Osteoblast (primary cell): ENCODE data around the gene LRRK1. TPM values are rescaled to one million over a fixed set of nuclear protein-coding genes. Genes with fewer than 3 reads are reported as not detected.

Source experiments
- DNase-seq: peaks from one replicate; pipeline ENCODE4 v3.0.0; 2011; ENCODE audit warnings: low spot score, mixed read lengths; ENCODE audit not compliant: insufficient read length; ENCODE audit errors: missing footprints
- H2AFZ ChIP-seq: 2 replicates; pipeline ENCODE4 v1.6.0; 2011; ENCODE audit warnings: mild to moderate bottlenecking, low read length
- H3K27ac ChIP-seq: 2 replicates; pipeline ENCODE4 v1.5.1; 2011; ENCODE audit warnings: mild to moderate bottlenecking, low read depth, low read length, moderate library complexity
- H3K27me3 ChIP-seq: 2 replicates; pipeline ENCODE4 v1.6.0; 2012; ENCODE audit warnings: mild to moderate bottlenecking, control low read depth, inconsistent platforms, low read length, moderate library complexity; ENCODE audit not compliant: insufficient read depth
- H3K36me3 ChIP-seq: 2 replicates; pipeline ENCODE4 v1.5.1; 2011; ENCODE audit warnings: mild to moderate bottlenecking, low read length, control low read depth, moderate library complexity; ENCODE audit not compliant: insufficient read depth
- H3K4me1 ChIP-seq: 2 replicates; pipeline ENCODE4 v1.5.1; 2011; ENCODE audit warnings: mild to moderate bottlenecking, low read length, control low read depth, moderate library complexity; ENCODE audit not compliant: insufficient read depth
- H3K4me2 ChIP-seq: 2 replicates; pipeline ENCODE4 v1.6.0; 2011; ENCODE audit warnings: mild to moderate bottlenecking, low read length; ENCODE audit not compliant: insufficient read depth
- H3K4me3 ChIP-seq: fragments of 200-600 bp; sonication (generic); 3 replicates; pipeline ENCODE4 v1.5.1; 2012; ENCODE audit warnings: mild to moderate bottlenecking, low read length, inconsistent platforms; ENCODE audit not compliant: insufficient read depth
- H3K79me2 ChIP-seq: 2 replicates; pipeline ENCODE4 v1.6.0; 2012; ENCODE audit warnings: mild to moderate bottlenecking, low read length, control low read depth, inconsistent platforms; ENCODE audit not compliant: insufficient read depth
- H3K9me3 ChIP-seq: 2 replicates; pipeline ENCODE4 v1.5.1; 2011; ENCODE audit warnings: low read depth, low read length, control low read depth
- H4K20me1 ChIP-seq: 2 replicates; pipeline ENCODE4 v1.6.0; 2012; ENCODE audit warnings: mild to moderate bottlenecking, low read length, control low read depth; ENCODE audit not compliant: insufficient read depth
- total RNA-seq: library from RNA; depleted of rRNA; stranded (reverse); fragments of >200 nt; gene quantifications from 2 replicates; pipeline ENCODE4 v1.2.3, GENCODE V29; 2012
- TF ChIP-seq, protein P1 (sequence below): IDR thresholded peaks from 2 replicates; pipeline ENCODE4 v1.5.1; 2011; ENCODE audit warnings: mild to moderate bottlenecking, low read depth, low read length, moderate library complexity; ENCODE audit errors: extremely low read depth

Gene LRRK1
- total RNA-seq, 1 donor = 15.2 TPM

DNA sequence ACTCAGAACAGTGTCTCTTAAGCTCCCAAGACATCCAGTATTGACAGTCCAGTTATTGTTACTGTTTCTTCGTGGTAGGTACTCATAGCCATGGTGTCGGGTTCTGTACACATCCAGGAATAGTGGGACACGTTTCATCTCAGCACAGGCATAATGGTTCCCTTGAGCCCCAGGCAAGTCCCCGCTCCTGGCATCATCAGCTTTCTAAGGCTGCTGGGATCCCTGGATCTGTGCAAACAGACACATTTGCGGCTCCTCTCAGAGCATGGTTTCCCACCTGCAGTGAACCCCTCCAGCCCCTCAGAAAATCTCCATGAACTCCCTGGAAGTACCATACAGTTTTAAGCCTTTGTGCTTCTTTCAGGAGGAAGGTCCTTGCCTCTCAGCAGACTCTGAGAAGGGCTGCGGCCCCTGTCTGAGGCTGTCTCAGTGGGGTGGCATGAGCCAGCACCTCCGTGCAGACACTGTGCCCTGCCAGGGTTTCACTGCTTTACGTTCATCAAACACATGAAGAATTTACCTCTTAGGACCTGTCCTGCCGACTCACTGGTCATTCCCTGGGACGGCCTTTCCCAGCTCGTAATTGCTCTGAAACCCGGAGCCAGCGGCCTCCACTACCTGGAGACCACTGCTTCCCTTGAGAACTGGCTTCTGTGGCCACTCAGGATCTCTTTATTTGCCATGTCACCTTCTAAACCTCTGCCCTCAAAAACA, 124.9 kb downstream of the LRRK1 start:
- H3K4me1 ChIP-seq = no peaks in the 10 kb centered on the region
- no peak overlapping the region for H2AFZ ChIP-seq
- no peaks in the 10 kb centered on the region for H3K79me2 ChIP-seq
- H3K4me3 ChIP-seq = no peak overlapping the region
- peak; percentile 38 for DNase-seq
- no peaks in the 10 kb centered on the region for H3K27me3 ChIP-seq
- H3K4me2 ChIP-seq = no peak overlapping the region
- no peaks in the 10 kb centered on the region for H4K20me1 ChIP-seq
- TF ChIP-seq, protein P1, sequence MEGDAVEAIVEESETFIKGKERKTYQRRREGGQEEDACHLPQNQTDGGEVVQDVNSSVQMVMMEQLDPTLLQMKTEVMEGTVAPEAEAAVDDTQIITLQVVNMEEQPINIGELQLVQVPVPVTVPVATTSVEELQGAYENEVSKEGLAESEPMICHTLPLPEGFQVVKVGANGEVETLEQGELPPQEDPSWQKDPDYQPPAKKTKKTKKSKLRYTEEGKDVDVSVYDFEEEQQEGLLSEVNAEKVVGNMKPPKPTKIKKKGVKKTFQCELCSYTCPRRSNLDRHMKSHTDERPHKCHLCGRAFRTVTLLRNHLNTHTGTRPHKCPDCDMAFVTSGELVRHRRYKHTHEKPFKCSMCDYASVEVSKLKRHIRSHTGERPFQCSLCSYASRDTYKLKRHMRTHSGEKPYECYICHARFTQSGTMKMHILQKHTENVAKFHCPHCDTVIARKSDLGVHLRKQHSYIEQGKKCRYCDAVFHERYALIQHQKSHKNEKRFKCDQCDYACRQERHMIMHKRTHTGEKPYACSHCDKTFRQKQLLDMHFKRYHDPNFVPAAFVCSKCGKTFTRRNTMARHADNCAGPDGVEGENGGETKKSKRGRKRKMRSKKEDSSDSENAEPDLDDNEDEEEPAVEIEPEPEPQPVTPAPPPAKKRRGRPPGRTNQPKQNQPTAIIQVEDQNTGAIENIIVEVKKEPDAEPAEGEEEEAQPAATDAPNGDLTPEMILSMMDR = no peak
- H3K27ac ChIP-seq = no peak overlapping the region
- H3K9me3 ChIP-seq = no peaks in the 10 kb centered on the region
- H3K36me3 ChIP-seq = peaks cover 33% of the 10 kb centered on the region

DNA sequence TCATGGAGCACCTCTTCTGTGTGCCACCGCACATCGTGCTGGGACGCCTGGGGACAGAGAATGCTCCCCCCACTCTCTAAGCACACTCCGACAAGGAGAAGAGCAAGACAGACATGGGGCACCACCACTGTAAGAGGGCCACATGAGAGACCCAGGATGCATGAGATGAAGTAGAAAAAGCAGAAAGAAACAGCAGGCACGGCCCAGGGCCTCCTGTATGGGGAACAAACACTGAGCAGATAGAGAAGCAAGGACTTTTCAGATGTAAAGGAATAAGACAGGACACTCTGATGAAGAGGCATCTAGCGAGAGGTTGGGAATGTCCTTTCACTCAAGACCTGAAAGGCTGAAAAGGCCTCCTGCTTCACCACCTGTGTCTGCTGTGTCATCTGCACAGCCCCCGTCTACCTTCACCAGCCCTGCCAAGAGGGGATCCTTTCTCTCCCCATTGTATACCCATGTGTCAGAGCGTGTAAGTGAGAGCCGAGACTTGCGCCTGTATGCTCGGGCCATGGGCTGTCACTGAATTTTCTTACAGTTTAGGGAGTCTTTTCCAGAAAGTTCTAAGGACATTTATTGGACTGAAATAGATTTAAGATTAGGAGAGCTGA, 125.6 kb downstream of the LRRK1 start:
- H3K36me3 ChIP-seq = peaks cover 37% of the 10 kb centered on the region
- H3K9me3 ChIP-seq = no peaks in the 10 kb centered on the region
- no peak overlapping the region for H3K4me3 ChIP-seq
- no peaks in the 10 kb centered on the region for H3K4me1 ChIP-seq
- H3K27me3 ChIP-seq = no peaks in the 10 kb centered on the region
- H3K4me2 ChIP-seq = no peak overlapping the region
- TF ChIP-seq, protein P1 = no peak
- H4K20me1 ChIP-seq = no peaks in the 10 kb centered on the region
- no peak overlapping the region for H3K27ac ChIP-seq
- H3K79me2 ChIP-seq = no peaks in the 10 kb centered on the region
- DNase-seq = peak; percentile 2
- no peak overlapping the region for H2AFZ ChIP-seq

DNA sequence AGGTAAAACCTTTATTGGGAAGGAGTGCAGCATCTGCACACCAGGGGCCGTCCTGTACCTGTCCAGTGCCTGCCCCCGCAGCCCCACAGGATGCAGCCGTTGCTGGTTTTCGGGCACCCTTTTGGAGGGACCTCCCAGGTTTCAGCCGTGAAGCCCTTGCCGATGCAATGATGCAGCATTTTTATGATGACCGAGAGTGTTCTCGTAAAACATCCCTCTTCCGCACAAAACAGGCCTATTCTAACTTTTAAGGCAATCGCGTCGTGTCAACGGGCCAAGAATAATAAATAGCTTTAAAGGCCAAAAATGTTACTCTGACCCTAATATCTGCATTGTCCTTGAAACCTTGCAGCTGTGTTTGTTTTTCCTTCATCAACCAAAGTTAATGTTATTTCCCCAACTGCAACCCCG, 126.1 kb downstream of the LRRK1 start:
- H3K27ac ChIP-seq = no peak overlapping the region
- no peaks in the 10 kb centered on the region for H3K4me1 ChIP-seq
- no peaks in the 10 kb centered on the region for H3K79me2 ChIP-seq
- TF ChIP-seq, protein P1 = no peak
- no peak overlapping the region for H2AFZ ChIP-seq
- H3K9me3 ChIP-seq = no peaks in the 10 kb centered on the region
- peak; percentile 55 for DNase-seq
- H3K4me3 ChIP-seq = no peak overlapping the region
- H4K20me1 ChIP-seq = no peaks in the 10 kb centered on the region
- H3K4me2 ChIP-seq = no peak overlapping the region
- H3K36me3 ChIP-seq = peaks cover 38% of the 10 kb centered on the region
- H3K27me3 ChIP-seq = no peaks in the 10 kb centered on the region
